HG02678 (cell line): ENCODE results near the gene SLC44A4.
"Not testable (repeated sequence)": the region's sequence is repeated elsewhere in the genome, so short reads cannot be mapped to it uniquely, and the experiment has no call there.

Experiments
- ATAC-seq: cut with Tn5 transposase; IDR thresholded peaks from one replicate; pipeline ENCODE4 v1.9.1; 2021; ENCODE audit warnings: mild to moderate bottlenecking, moderate library complexity; ENCODE audit not compliant: unreplicated experiment

SLC44A4 gene

GRCh38 chr6:31880616-31881015 lies 1.8 kb upstream of the SLC44A4 start:
- ATAC-seq, result no peak

- ATAC-seq, result no peak
These were observed 1.1 kb upstream of the SLC44A4 start for GRCh38 chr6:31879901-31880300.

GRCh38 chr6:31879143-31879542 lies 346 bp upstream of the SLC44A4 start:
- no peak for ATAC-seq

GRCh38 chr6:31878222-31878621 lies 575 bp downstream of the SLC44A4 start:
- ATAC-seq, result no peak

GRCh38 chr6:31877651-31878161 lies 1.1 kb downstream of the SLC44A4 start:
- no peak for ATAC-seq

- ATAC-seq, result no peak
These were observed 1.6 kb downstream of the SLC44A4 start for GRCh38 chr6:31877125-31877650.

GRCh38 chr6:31876357-31876756 lies 2.4 kb downstream of the SLC44A4 start:
- ATAC-seq, result no peak

- ATAC-seq, result no peak
These were observed 2.9 kb downstream of the SLC44A4 start for GRCh38 chr6:31875877-31876276.

- no peak for ATAC-seq
These were observed 3.8 kb downstream of the SLC44A4 start for GRCh38 chr6:31874836-31875572.

GRCh38 chr6:31874084-31874670 lies 4.6 kb downstream of the SLC44A4 start:
- ATAC-seq, result no peak

- ATAC-seq, result no peak
These were observed 7.6 kb downstream of the SLC44A4 start for GRCh38 chr6:31871046-31871659.

GRCh38 chr6:31870385-31870921 lies 8.3 kb downstream of the SLC44A4 start:
- no peak for ATAC-seq

GRCh38 chr6:31869343-31869742 lies 9.5 kb downstream of the SLC44A4 start:
- ATAC-seq, result no peak

- not testable (repeated sequence) for ATAC-seq
These were observed 10.2 kb downstream of the SLC44A4 start for GRCh38 chr6:31868658-31868971.

GRCh38 chr6:31865205-31866118 lies 13.3 kb downstream of the SLC44A4 start:
- ATAC-seq, result no peak

- ATAC-seq, result no peak
These were observed 14.0 kb downstream of the SLC44A4 start for GRCh38 chr6:31864818-31865204.

- ATAC-seq, result not testable (repeated sequence)
These were observed 14.7 kb downstream of the SLC44A4 start for GRCh38 chr6:31864123-31864562.

GRCh38 chr6:31862344-31863235 lies 16.2 kb downstream of the SLC44A4 start, which contains the start of gene NEU1:
TSS of gene NEU1 (minus strand) at chr6:31862821. CDS start at chr6:31862776, 45 bp downstream.
- peak; percentile 95 for ATAC-seq

GRCh38 chr6:31861919-31862343 lies 16.9 kb downstream of the SLC44A4 start:
- no peak for ATAC-seq
